ENCODE measurements around the gene SENP7.
"Not testable (repeated sequence)": the region's sequence is repeated elsewhere in the genome, so short reads cannot be mapped to it uniquely, and the experiment has no call there.

The SENP7 gene

DNA sequence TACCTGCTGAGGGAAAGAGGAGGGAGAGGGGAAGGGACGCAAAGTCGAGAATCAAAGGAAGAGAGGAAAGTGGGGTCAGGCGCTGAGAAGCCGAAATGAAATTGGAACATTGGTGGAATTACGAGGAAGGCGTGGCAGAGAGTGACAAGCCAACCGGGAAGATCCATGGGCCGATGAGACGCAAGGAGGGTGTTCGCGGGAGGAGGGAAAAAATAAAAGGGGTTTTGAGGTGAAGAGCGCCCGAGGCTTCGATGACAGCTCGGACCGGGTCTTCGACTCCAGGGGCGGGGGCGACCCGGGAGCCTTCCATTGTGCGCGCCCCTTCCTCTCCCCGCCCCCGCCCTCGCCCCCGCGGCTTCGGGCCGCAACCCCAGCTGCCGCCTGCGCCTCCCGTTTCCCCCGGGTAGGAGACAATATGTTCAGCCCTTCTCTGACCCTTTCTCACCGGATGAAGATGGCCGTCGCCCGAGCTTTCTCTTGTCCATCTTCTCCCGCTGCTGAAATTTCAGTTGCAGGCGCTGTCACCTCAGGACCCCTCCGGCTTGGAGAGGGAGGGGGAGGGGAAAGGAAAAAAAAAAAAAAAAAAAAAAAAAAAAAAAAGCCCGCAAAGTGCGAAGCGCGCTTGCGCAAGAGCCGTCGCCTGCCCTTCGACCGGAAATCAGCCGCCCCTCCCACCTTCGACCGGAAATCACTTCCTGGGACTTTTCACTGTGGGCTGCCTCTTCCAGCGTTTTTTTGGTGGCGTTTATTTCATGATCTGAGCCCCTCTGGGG is at the start of gene SENP7:
SENP7 (minus strand) TSS at position 567 of the 773 bp plus-strand sequence; CDS start at position 485, 82 bp downstream.
- peak; percentile 80 for DNase-seq

GRCh38 chr3:101561630-101562328 is 48.8 kb upstream of the SENP7 start, which contains the start of gene TRMT10C:
TSS of gene TRMT10C (plus strand) at chr3:101561868. CDS start at chr3:101564782, 2,914 bp downstream.
- peak; percentile 94 for DNase-seq

DNA sequence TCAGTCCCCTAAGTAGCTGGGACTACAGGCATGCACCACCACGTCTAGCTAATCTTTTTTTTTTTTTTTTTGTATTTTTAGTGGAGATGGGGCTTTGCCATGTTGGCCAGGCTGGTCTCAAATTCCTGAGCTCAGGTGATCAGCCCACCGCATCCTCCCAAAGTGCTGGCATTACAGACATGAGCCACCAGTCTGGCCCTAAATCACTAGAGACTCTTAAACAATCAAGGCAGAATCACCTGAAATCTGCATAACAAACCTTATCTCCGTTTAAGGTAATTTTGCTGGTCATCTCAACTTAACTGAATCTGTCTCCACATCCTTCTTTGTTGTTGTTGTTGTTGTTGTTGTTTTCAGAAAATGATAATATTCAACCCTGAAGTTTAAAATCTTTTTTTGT is 43.1 kb upstream of the SENP7 start:
- DNase-seq, result no peak

- not testable (repeated sequence) for DNase-seq
These were observed 40.4 kb upstream of the SENP7 start for GRCh38 chr3:101553381-101553780.

- DNase-seq, result not testable (repeated sequence)
These were observed 38.5 kb upstream of the SENP7 start for GRCh38 chr3:101551359-101552081.

GRCh38 chr3:101549473-101549872 is 36.5 kb upstream of the SENP7 start:
- no peak for DNase-seq

- no peak for DNase-seq
These were observed 35.6 kb upstream of the SENP7 start for GRCh38 chr3:101548527-101549105.

DNA sequence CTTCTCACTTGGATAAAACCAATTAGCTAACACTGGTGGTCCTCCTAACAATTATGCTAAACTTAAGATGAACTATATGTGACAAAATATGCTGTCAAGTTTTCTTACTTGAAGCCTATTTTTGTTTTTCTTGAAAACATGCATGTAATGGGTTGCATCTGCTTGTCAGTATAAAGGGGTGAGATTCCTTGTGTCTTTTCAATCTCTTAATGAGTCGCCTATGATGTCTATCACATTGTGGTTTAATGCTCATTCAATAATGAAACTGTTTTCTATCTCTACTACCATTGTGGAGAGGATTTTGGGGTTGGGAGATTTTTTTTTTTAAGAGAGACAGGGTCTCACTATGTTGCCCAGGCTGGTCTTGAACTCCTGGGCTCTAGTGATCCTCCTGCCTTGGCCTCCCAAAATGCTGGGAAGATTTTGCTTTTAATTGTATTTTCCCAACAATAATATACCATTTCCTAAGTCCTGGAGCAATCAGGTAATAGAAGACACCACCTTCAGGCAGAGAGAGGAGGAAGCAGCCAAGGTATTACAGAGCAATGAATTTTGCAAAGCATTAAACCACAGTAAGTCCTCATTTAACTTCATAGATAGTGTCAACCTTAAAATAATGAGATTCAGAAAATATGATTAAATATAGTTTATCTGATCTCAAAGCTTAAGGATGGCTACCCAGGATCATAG is 31.3 kb upstream of the SENP7 start:
- no peak for DNase-seq

DNA sequence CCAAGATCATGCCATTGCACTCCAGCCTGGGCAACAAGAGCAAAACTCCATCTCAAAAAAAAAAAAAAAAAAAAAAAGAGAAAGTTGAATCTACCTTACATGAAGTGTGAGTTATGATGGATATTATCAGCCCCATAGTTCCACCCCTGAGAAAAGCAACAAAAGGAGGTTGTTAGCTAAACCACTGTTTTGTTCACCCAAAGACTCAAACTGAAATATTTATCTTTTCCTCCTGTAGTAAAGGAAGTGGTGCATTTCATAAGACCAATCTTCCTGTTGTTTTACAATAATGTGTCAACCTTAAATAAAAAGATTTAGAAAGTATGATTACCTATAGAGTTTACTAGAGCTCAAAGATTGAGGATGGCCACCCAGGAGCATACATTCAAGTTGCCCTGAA is 29.9 kb upstream of the SENP7 start:
- no peak for DNase-seq

DNA sequence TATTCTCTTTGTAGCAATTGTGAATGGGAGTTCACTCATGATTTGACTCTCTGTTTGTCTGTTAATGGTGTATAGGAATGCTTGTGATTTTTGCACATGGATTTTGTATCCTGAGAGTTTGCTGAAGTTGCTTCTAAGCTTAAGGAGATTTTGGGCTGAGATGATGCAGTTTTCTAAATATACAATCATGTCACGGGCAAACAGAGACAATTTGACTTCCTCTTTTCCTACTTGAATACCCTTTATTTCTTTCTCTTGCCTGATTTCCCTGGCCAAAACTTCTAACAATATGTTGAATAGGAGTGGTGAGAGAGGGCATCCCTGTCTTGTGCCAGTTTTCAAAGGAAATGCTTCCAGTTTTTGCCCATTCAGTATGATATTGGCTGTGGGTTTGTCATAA is 23.9 kb upstream of the SENP7 start:
- DNase-seq, result not testable (repeated sequence)

- no peak for DNase-seq
These were observed 23.3 kb upstream of the SENP7 start for GRCh38 chr3:101536266-101536665.

- no peak for DNase-seq
These were observed 22.2 kb upstream of the SENP7 start for GRCh38 chr3:101535221-101535620.

DNA sequence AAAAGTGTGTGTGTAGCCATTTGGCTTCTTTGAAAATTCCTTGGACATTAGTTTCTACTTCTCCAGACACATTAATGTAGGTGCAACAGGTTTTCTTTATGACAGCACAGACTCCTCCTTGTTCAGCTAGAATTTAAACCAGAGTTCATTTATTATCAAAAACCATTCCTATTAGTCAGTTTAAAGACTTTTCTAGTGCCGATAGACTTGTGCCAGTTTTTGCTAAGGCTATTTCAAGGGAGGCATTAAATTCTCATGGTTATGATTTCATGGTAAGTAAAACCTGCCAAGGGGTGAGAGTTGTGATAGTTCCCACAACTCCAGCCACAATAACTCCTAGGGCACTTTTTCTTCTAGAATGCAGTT is 20.6 kb upstream of the SENP7 start:
- no peak for DNase-seq

DNA sequence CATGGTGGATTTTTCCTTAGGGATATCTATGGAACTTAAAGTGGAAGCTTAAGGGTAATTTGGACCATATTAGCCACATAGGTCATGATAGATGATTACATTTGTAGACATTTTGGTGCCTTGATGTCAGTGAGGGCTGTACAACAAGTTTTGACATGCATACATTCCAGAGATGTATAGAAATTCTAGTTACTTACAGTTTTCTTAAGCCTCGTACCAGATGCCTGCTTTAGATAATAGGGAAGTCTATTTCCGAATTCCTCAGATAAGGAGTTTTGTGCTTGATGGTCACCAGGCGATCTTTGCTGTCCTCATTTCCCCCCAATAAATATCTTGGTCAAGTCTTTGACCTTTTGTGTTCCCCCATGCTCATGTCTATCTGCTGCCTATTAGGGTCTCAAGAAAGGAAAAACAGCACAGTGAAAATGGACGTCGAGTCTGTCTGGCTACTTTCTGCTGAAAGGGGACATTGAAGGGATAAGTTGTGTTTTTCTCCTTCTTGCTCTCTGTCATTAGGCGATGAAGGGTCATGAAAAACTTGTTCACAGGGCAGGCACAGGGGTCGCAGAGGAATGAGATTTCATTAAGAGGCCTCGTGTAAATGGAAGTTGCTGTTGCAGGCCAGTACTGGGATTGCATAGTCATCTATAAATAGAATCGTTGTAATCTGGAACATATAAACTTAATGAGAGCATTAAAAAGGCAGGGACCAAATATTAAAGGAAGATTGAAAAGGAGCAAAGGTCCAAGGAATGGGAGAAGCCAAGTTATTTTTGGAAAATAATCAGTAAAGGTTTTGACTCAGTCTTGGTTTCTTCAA is 20.0 kb upstream of the SENP7 start:
- no peak for DNase-seq

GRCh38 chr3:101531473-101532086 is 18.6 kb upstream of the SENP7 start:
- no peak for DNase-seq

GRCh38 chr3:101530686-101531047 is 17.7 kb upstream of the SENP7 start:
- DNase-seq, result no peak

DNA sequence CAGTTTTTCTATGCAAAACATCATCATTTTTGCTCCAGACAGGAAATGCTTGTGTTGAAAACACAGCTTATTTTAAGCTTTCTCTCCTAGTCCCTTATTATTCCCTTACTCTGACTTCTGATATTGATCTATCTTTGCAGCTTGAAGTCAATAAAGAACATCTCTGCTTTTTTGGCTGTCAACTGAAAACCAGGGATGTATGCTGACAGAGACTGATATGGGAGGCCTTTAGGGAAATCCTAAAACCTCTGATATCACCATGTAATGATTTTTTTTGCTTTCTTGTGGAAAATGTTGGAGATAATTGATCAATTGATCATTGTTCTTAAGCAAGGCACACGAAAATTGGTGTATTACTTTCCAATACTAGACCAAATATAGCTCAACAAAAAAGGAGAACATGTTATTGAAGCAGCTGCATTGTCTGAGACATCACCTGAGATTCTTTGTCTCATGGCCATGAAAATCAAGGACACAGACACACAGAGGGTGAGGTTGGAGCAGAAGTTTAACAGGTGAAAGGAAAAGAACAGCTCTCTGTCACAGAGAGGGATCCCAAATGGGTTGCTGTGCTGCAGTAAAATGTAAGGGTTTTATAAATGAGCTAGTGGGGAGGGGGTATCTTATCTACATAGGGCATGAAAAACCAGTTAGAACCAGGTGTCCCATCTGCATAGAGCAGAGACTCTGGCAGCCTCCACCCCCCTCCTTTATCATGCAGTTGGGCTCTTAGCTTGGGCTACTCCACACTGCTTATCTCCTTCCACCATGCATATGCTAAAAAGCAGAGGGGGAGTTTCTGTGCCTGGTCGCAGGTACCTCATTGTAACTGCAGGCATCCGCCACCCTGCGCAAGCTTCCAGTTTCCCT is 17.0 kb upstream of the SENP7 start:
- no peak for DNase-seq

- DNase-seq, result no peak
These were observed 14.9 kb upstream of the SENP7 start for GRCh38 chr3:101527906-101528305.

GRCh38 chr3:101527441-101527840 is 14.4 kb upstream of the SENP7 start:
- DNase-seq, result no peak

DNA sequence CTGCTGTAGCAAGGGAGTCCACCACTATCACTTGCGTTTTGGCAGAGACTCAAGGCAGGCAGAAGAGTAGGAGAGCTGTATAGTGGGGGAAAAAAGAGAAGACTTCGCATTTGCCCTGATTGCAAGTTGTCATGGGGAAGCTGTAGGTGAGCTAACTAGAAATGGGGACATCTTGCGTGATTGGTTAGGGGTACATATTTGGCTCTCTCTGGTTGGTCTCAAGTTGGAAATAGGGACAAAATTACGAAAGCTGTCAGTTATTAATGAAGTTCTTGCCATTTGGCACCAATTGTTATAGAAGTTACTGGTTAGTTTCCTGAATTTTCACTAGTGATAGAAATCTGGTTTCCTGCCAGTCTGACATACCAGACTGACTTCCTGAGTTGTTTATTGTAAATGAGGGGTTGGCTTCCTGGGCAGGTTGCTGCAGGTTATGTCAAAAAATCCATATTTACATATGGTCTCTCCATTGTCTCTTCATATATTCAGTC is 8.2 kb upstream of the SENP7 start:
- DNase-seq, result no peak
